ENCODE measurements around the gene RPTOR.

RPTOR gene

DNA sequence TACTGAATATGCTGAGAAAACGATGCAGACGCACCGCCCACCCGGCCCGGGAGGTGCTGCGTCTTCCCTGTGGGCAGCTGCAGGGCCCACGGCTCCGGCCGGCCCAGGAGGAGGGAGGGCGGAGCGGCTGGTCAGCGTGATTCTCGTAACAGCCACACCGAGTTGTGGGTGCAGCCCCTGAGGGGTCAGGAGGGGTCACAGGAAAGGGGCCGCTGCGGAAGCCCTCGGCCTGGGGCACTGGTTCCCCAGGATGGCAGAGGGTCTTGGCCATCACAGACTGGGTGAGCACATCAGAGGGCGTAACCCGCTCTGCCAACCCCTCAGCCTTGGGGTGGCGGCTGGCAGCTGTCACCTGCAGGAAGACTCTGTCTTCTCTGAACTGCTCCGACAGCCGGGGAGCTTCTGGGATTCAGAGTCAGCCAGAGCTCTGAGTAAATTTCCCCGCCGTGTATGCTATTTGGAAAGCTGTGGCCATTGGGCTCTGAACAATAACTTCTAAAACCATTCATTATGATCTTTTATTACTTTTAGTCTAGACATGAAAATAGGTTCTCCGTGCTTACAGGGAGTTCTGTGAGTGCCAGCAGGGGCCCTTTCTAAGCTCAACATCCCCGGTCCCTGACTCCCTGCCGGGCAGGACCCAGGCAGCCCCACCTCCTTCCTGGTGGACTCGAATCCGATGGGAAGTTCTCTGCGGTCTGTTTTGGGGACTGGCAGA, 359.6 kb downstream of the RPTOR start:
- no peak for FAIRE-seq

DNA sequence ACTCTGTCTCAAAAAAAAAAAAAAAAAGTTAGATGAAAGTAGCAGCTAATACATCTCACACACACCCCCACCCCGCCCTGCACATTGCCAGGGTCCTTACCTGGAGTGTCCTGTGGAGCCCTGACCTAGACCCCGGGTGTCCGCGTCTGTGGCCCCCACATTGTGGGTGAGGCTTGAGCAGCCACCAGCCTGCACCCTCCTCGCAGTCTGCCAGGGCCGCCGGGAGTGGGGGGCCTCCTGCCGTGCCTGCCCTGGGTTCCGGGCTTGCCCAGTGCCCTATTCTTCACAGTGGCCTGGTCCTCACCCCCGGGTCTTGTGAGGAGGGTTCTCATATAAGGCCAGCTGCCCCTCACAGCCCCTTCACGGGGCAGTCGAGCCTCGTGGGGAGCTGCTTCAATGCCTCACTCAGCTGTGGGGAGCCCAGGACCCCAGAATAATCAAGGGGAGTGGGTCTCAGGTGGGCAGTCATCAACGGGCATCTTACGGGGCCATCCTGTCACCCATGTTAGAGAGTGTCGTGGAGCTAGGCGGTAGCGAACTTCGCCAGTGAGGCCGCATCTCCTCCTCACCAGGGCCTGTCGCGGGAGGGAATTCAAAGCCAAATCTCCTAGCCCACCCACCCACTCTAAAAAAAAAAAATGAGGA, 361.1 kb downstream of the RPTOR start:
- no peak for FAIRE-seq

DNA sequence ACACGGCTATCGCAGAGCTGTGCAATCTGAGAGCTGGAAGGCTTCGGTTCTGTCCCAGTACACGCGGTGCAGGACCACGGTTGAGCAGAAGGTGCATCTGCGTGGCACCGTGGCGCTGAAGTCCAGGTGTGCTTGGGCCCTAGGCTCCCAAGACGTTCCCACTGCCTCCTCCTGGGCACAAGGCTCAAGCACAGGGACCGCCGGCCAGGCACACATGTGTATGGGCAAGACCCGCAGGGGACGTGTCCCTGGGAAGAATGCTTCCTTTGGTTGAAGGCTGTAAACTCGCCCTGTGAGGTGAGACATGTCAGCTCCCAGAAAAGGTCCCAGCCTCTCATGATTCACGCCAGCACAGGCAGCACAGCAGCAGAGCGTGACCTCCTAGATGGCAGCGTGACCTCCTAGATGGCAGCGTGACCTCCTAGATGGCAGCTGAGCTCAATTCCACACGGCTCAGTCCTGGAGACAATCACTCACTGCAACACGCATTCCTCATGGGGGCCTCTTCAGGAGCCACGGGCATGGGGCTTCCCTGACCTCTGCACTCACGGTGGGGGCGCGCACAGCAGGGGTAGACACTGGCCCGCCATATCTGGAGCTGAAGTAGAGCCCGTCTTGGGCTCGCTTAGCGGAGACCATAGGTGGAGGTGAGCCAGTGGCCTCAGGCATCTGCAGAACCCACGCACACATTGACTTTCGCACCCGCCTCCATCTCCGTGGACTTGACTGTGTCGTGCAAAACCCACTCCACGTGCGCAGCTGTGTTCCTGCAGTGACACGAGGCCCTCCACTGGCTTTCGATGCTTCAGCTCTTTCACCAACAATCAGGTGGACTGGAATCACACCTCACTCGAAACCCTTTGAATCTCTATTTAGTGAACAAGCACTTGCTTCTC, 362.0 kb downstream of the RPTOR start:
- FAIRE-seq, result no peak

DNA sequence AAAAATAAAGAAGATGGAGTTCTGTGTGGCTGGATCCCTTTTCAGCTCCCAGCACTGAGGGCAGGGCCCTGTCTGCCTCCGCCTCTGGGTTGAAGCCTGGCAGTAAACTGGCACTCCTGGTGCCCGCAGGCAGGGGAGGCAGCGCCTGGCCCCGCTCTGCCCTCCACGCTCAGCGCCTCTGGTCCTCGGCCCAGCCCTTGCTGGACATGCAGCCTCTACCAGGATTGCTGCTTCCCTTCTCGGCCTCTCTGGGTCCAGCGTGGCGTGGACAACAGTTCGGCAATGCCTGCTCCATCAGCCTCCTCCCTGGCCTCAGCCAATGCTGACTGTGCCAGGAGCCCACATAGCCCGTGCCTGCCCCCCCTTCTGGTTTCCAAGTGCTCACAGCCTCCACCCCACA, 362.6 kb downstream of the RPTOR start:
- no peak for FAIRE-seq

DNA sequence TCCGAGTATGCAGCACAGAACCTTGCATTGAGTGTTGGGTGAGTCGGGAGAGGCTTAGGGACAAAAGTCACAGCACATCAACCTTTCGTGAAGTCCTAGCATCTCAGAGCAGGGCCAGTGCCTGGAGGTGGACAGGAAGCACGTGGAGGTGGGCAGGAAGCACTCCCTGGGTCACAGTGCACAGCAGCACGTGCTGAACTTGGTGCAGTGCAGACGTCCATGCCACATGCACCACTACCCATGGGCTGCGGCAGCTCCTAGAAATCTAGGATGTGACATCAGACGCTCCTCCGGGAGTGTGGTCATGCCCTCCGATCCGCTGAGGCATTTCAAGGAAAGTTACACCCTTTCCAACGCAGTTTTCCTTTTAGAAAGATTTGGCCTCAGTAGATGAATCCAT, 363.6 kb downstream of the RPTOR start:
- no peak for FAIRE-seq

DNA sequence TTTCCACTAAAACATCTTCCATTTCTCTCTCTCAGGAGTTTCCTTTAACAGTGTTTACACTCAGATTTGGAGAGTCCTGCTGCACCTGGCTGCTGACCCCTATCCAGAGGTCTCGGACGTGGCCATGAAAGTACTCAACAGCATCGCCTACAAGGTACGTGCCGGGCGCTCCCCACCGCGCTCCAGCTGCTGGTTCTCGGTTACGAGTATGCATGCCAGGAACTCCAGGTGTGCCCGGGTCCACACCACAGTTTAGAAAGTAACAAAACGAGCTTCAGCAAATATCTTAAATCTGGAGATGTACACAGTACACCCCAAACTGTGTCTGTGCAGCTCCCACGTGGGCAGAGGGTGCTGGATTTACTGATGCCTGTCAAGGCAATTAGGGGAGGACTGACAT, 364.1 kb downstream of the RPTOR start:
- no peak for FAIRE-seq

DNA sequence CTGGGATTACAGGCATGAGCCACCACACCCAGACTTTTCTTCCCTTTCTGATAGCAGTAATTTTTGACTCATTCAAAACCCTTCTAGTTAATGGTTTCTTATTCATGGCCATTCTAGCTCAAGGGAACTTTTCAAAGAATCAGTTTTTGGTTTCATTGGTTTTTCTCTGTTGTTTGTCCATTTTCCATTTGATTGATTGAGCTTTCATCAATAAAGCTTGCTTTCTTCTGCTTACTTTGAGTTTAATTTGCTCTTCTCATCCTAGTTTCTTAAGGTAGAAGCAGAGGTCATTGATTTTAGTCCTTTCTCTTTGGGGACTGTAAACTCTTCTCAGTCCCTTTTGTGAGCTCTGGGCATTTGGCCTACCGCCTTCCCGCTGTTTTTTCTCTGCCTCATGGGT, 365.0 kb downstream of the RPTOR start:
- no peak for FAIRE-seq

DNA sequence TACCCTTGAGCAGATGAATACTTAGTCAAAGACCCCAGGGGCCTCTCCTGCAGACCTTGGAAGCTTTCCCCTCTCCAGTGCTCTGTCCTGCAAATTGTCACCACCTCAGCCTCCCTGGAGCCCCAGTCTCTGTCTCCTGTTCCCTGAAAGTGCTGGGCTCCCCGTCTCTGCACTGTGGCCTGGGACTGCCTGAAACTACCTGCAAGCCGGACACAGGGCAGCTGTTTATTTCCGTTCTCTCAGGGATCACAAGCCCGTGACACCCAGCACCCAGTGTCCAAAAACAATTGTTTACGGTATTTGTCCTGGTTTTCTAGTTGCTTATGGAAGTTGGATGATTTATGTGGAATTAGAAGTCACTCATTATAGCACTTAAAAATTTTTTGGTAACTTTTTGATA, 365.4 kb downstream of the RPTOR start:
- FAIRE-seq, result no peak

DNA sequence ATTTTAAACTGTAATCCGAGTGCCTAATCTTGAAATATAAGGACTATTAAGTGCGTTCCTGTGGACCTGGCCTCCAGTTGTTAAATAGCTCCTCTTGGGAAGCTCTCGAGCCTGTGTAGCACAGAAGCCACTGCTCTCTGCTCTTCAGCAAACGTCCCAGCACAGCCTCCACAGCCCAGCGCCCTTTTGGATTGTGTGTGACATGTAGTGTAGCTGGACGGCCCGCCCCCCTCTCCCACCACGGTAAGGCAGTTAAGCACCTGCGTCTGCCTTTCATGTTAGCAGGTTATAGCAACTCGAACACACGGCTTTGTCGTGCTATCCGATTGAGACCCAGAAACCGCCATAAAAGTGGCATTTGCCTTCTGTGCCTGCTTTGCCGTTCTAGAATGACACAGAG, 367.8 kb downstream of the RPTOR start:
- no peak for FAIRE-seq

DNA sequence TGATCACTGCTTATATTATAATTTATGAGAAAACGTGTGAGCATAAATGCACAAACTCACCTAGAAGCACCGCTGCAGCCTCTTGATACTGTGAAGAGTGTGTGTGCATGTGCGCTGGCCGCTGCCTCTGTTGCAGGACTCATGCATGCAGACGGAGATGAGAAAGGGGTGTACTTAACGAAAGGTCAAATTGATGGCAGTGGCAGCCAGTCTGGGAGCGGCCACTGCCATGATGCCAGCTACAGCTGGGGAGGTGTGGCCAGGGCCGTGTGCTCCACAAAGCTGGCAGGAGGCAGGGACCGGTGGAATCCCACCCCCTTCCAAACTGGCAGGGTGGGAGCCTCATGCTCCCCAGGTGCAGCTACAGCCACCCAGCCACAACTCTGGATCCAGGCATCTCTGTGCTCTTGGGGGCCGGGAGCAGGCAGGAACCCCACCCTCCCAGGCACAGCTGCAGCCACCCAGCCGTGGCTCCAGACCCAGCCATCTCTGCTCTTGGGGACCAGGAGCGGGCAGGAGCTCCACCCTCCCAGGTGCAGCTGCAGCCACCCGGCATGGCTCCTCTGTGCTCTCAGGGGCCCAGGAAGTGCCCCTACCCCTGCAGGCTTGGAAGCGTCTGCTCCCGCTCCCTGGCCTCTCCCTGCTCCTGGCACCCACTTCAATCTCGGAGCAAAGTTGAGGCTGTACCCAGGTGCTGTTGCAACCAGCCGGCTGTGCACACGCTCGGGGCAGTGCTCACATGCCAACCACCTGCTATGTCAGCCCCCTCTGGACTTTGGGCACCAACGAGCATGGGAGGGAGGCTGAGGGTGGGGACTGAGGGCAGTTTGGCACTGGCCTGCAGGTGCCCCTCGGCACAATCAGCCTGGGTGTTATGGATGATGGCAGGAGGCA, 369.5 kb downstream of the RPTOR start:
- no peak for FAIRE-seq

DNA sequence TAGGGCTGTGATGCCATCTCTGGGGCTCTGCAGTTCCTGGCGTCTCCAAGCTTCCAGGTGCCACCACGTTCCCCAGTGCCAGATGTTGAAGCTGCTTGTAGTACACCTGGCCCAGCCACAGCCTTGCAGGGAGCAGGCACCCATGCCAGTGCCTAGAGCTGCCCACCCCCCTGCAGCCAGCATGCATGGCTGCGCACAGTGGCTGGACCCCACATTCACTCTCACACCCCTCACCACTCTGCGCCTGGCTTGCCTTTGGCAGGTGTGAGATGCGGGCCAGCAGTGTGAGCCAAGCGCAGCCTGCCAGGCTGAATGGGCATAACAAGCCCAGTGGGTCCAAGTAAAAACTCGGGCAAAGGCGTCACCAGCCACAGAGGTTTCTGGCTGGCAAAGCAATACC, 371.6 kb downstream of the RPTOR start:
- no peak for FAIRE-seq

DNA sequence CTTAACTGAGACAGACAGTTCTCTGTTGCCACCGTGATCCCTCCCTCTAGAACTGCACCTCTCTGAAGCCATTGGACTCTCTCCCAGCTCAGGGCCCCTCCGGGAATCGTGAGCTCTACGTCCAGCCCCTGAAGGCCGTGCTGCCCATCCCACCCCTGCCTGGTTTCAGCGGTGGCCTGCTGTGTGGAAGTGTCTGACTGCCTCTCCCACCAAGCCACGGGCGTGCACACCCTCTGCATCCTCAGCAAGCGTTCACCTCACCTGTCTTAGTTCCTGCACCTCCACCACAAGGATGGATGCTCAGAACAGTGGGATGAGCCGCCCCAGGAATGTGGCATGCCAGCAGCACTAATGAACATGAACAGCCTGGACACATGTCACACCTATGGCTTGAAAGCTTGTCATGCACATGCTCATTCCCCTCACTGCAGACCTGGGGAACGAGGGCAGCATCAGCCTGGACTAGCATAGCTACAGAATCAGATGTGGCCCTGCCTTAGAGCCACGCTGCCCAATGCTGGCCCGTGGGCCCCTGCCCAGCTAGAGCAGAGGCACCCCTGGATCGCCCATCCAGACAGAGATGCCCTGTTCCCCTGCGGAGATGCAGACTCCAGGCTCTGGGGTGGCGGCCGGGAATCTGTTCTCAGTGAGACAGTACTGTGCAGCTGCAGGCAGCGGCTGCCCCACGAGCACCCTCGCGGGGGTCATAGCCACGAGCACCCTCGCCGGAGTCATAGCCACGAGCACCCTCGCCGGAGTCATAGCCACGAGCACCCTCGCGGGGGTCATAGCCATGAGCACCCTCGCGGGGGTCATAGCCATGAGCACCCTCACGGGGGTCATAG, 373.3 kb downstream of the RPTOR start:
- no peak for FAIRE-seq

DNA sequence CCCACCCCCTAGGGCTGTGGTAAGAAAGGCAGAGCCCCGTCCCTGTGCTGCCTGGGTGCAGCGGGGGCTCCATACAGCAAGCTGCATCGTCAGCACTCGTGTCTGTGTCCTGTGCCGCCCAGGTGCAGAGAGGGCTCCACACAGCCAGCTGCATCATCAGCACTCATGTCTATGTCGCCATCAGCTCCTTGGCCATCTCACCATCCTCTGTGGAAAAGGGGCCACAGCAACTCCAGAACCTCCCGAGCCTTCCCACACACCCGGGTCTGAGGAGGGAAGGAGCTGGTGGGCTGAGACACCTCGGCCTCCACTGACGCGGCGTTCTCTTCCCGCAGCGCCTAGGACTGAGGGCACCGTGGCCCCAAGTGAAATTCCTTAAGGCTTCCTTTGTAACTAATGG, 374.1 kb downstream of the RPTOR start:
- no peak for FAIRE-seq

DNA sequence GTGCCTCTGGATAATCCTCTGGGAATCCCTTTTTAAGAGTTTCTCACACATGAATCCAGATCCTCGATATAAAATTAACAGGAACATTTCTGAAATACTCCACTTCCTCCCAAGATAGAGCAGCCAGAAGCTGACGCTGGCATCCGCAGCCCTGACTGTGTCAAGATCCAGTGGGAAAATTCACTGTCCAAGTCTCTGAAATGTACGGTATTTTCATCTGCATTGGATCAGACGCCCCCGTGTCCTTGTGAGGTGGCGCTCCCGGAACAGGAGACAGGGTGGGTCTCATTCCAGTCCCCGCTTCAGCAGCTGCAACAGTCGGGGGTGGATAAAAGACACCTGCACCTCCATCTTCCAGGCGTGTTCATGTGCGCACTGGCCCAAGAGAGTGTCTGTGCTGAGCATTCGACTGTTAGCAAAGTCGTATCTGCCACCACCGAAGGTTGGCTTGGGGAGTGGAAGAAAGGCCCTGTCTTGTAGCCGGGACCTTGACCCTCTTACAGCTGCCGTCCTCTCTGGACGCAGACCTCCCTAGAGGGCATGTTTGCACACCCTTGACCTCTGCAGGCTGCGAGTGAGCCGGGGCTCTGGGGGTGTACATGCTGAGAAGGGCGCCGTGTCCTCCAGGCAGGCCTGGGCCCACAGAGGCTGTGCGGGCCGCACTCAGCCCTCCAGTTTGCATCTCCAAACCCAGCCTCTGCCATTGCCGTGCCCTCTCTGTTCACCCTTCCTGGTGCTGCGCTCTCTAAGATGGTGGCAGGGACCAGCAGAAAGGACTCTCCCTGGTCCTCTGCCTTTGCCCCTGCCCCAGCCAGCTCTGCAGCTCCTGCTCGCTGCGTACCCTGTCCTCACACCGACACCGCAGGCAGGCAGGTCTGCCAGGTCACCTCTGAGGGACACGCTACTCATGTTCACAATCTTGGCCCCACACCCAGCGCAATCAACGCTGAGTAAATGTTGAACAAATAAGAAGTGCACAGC, 375.0 kb downstream of the RPTOR start:
- FAIRE-seq, result no peak

DNA sequence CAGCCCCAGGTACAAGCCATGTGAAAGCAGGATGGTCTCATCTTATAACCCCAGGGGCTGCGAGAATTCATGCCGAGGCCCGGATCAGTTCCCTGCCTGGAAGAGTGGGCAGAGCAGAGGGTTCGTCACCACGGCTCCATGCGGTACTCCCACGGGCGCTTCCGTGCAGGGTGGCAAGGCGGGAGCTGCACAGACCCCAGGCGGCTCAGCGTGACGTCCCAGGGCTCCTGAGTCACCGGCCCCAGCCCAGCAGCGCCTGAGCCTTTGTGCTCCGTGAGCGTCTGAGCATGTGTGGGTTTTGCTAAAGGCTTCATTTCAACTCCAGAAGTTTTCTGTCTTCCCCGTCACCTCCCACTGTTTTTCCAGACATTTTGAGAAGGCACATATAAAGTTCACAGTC, 375.8 kb downstream of the RPTOR start:
- FAIRE-seq, result no peak

DNA sequence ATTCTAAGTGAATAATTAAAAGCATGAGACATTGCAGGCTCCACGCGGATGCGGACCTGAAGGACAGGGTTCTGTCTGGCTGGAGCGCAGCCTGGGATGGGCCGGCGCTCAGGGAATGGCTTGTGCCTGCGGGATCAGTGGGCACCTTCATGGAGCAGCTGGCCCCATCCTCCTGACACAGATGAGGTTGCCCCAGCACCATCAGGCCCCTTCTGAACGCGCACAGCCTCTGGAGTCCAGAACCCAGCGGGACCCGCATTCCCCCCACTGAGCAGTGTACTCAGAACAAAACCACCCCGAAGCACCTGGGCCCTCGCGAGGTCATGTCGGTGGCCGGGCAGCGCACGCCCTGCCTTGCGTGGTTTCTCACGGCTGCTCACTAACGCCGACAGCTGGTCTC, 376.5 kb downstream of the RPTOR start:
- no peak for FAIRE-seq

DNA sequence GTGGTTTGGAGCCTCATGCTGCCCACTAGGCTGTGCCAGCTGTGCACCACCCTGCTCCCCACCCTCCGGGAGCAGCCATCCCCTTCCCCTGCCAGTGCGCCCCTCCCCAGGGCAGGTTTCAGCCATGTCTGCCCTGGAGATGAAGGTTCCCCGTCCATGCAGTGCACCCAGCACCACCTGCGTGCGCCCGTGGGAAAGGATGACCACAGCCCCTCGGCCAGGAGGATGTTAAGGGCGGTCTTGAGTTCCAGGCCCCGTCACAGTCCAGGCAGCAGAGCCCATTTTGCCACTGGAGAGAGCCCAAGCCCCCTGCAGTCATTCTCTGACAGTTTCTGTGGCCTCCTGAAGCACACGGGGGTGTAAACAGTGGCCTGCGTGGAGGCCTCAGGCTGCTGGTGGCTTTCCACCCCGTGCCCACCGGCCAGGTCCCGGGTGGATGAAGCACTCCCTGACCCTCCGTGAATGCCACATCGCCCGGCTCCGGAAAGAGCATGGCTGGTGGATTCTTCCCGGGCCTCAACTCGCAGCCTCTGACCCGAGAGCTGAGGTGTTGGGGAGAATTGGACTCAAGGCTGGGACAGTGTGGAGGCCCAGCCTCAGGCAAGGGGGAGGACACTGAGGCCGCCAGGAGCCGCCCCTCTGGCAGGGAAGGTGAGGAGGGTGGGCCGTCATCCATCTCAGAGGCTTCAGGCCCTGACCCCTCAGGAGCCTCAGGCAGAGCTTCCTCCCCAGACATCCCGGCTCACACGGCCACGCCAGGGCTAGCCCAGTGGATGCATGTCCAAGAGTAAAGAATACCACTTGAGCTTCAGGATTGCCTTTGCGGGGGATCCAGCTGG, 377.3 kb downstream of the RPTOR start:
- FAIRE-seq, result no peak

DNA sequence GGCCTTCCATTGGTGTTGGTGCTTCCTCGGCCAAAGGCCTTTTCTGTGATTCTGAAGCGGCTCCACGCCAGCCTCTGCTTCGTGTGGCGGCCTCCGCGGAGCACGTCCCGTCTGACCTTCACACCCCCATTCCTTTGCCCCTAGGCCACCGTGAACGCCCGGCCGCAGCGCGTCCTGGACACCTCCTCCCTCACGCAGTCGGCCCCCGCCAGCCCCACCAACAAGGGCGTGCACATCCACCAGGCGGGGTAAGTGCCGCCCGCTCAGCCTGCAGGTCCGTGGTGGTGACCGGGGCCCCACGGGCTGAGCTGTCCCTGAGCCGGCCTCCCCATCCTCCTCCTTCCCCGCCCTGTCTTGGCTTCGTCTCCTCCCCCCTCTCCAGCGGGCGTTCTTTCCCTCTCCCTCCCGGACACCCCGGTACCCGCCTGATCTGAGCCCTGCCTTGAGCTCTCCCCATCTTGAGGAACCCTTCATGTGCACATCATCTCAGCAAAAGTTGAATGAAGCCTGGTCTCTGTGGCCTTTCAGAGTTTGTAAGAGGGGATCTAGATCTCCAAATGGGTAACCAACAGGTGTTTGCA, 378.0 kb downstream of the RPTOR start:
- no peak for FAIRE-seq

Data from TTC549 (cell line).